Measurements from ENCODE around the gene NAXD.
"Not testable (repeated sequence)": the region's sequence is repeated elsewhere in the genome, so short reads cannot be mapped to it uniquely, and the experiment has no call there.

The NAXD gene

DNA sequence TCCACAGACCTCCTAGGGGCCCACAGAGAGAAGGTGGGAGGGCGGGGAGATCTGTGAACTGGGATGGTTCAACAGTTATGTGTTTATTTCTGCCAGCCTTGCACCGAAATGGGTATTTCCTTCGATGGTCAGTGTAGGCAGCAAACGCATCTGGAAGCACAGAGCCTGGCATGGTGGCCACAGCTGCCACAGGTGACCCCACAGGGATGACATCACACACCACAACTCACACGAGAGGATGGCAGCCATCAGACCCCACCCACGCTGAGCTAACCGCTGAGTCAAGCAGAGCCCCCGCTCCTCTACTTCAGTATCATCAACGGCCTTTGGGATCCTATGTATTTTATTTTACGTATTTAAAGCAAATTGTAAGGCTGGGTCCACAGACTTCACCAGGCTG lies 37.4 kb downstream of the NAXD start:
- H3K4me3 ChIP-seq (ENCODE audit: low read length), result no peak overlapping the region
- H2AFZ ChIP-seq (ENCODE audit: low read length), result no peak overlapping the region
- no peak for DNase-seq
- peaks cover 1% of the 10 kb centered on the region; the same call in 1 of the 2 replicates for H3K4me1 ChIP-seq (ENCODE audit: low read length)
- no peaks in the 10 kb centered on the region for H3K9me3 ChIP-seq (replicated peaks; ENCODE audit: insufficient read depth, low read length)
- H3K36me3 ChIP-seq (replicated peaks; ENCODE audit: insufficient read depth, low read length), result 0 out of 2 replicates have a peak, but pooled peaks cover 4% of the 10 kb centered on the region
- no peaks in the 10 kb centered on the region for H3K79me2 ChIP-seq (ENCODE audit: low read length)
- no peak overlapping the region for H3K9ac ChIP-seq (ENCODE audit: low read length)
- H3K4me2 ChIP-seq (ENCODE audit: low read depth, low read length), result no peak overlapping the region
- no peaks in the 10 kb centered on the region for H3F3A ChIP-seq (ENCODE audit: insufficient read depth, low read length)
- H3K27ac ChIP-seq (ENCODE audit: low read length), result no peak overlapping the region
- no peaks in the 10 kb centered on the region for H4K20me1 ChIP-seq (ENCODE audit: insufficient read depth, low read length)
- H3K9me2 ChIP-seq (replicated peaks; ENCODE audit: insufficient read depth, low read length), result no peaks in the 10 kb centered on the region
- TF ChIP-seq, protein P1, sequence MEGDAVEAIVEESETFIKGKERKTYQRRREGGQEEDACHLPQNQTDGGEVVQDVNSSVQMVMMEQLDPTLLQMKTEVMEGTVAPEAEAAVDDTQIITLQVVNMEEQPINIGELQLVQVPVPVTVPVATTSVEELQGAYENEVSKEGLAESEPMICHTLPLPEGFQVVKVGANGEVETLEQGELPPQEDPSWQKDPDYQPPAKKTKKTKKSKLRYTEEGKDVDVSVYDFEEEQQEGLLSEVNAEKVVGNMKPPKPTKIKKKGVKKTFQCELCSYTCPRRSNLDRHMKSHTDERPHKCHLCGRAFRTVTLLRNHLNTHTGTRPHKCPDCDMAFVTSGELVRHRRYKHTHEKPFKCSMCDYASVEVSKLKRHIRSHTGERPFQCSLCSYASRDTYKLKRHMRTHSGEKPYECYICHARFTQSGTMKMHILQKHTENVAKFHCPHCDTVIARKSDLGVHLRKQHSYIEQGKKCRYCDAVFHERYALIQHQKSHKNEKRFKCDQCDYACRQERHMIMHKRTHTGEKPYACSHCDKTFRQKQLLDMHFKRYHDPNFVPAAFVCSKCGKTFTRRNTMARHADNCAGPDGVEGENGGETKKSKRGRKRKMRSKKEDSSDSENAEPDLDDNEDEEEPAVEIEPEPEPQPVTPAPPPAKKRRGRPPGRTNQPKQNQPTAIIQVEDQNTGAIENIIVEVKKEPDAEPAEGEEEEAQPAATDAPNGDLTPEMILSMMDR (IDR thresholded peaks at IDR 0.05; ENCODE audit: low read length), result no peak
- TF ChIP-seq EZH2phosphoT487 (IDR thresholded peaks at IDR 0.05; ENCODE audit: low read length), result no peak
- no peak for TF ChIP-seq EZH2 (optimal IDR thresholded peaks at IDR 0.05; ENCODE audit: low read depth, low read length)
- H3K27me3 ChIP-seq (replicated peaks; ENCODE audit: insufficient read depth, low read length), result no peaks in the 10 kb centered on the region

DNA sequence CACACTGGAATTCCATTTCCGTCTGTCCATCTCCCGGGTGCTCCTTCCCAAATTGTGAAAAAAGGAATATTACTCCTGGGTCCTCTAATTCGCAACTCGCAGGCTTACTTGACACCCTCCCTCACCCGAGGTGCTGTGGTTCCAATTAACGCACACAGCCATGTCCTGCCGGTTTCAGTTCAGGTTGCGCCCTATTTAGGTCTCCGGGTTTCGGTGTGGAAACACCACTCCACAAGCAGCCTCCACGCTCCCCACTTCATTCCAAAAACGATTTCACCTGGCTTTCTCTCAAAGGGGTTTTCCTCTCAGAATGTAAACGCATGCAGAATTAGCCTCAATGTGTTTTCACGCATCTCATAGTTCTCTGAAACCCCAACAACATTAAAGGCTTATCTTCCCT lies 37.9 kb downstream of the NAXD start:
- no peaks in the 10 kb centered on the region for H3K27me3 ChIP-seq (replicated peaks; ENCODE audit: insufficient read depth, low read length)
- no peak overlapping the region for H3K4me2 ChIP-seq (ENCODE audit: low read depth, low read length)
- H3K9ac ChIP-seq (ENCODE audit: low read length), result no peak overlapping the region

DNA sequence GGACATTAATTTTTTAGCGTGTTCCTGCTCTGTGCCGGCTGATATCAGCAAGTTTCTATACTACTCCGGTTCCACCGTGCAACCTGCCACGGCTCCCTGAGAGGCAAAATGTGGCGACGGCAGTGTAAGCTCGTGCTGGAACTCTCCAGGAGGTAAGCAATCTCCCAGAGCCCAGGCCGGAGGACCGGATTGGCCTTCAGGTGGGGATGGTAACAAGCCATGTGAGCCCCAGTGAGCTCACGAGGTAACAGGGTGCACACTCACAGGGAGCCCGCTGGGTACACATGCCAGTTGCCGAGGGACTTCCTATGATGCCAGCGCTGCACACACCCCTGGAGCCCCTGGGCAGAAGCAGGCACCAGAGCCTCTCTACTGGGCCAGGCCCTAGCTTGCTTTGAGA lies 38.5 kb downstream of the NAXD start:
- H3K4me2 ChIP-seq (ENCODE audit: low read depth, low read length), result no peak overlapping the region
- no peaks in the 10 kb centered on the region for H3K9me2 ChIP-seq (replicated peaks; ENCODE audit: insufficient read depth, low read length)
- TF ChIP-seq EZH2phosphoT487 (IDR thresholded peaks at IDR 0.05; ENCODE audit: low read length) (no peak), EZH2 (optimal IDR thresholded peaks at IDR 0.05; ENCODE audit: low read depth, low read length) (no peak)
- TF ChIP-seq, protein P1 (IDR thresholded peaks at IDR 0.05; ENCODE audit: low read length), result no peak
- H3K27ac ChIP-seq (ENCODE audit: low read length), result no peak overlapping the region
- no peaks in the 10 kb centered on the region for H3K9me3 ChIP-seq (replicated peaks; ENCODE audit: insufficient read depth, low read length)
- no peak overlapping the region for H3K9ac ChIP-seq (ENCODE audit: low read length)
- H3F3A ChIP-seq (ENCODE audit: insufficient read depth, low read length), result no peaks in the 10 kb centered on the region
- H4K20me1 ChIP-seq (ENCODE audit: insufficient read depth, low read length), result no peaks in the 10 kb centered on the region
- H3K36me3 ChIP-seq (replicated peaks; ENCODE audit: insufficient read depth, low read length), result 0 out of 2 replicates have a peak, but pooled peaks cover 4% of the 10 kb centered on the region
- peaks cover 10% of the 10 kb centered on the region; the same call in 1 of the 2 replicates for H3K4me1 ChIP-seq (ENCODE audit: low read length)
- H3K79me2 ChIP-seq (ENCODE audit: low read length), result no peaks in the 10 kb centered on the region
- H3K27me3 ChIP-seq (replicated peaks; ENCODE audit: insufficient read depth, low read length), result no peaks in the 10 kb centered on the region
- H3K4me3 ChIP-seq (ENCODE audit: low read length), result no peak overlapping the region
- no peak overlapping the region for H2AFZ ChIP-seq (ENCODE audit: low read length)
- DNase-seq, result no peak

More for the DNA sequence above, 37.9 kb downstream of the NAXD start:
- Histone ChIP-seq H3K27ac (ENCODE audit: low read length) (no peak overlapping the region), H3K36me3 (replicated peaks; ENCODE audit: insufficient read depth, low read length) (0 out of 2 replicates have a peak, but pooled peaks cover 4% of the 10 kb centered on the region), H3K4me1 (ENCODE audit: low read length) (peaks cover 6% of the 10 kb centered on the region; the same call in 1 of the 2 replicates), H3K79me2 (ENCODE audit: low read length) (no peaks in the 10 kb centered on the region), H3K9me3 (replicated peaks; ENCODE audit: insufficient read depth, low read length) (no peaks in the 10 kb centered on the region), H2AFZ (ENCODE audit: low read length) (no peak overlapping the region), H3F3A (ENCODE audit: insufficient read depth, low read length) (no peaks in the 10 kb centered on the region), H3K9me2 (replicated peaks; ENCODE audit: insufficient read depth, low read length) (no peaks in the 10 kb centered on the region), H3K4me3 (ENCODE audit: low read length) (no peak overlapping the region), H4K20me1 (ENCODE audit: insufficient read depth, low read length) (no peaks in the 10 kb centered on the region)
- no peak for TF ChIP-seq EZH2 (optimal IDR thresholded peaks at IDR 0.05; ENCODE audit: low read depth, low read length)
- no peak for DNase-seq

DNA sequence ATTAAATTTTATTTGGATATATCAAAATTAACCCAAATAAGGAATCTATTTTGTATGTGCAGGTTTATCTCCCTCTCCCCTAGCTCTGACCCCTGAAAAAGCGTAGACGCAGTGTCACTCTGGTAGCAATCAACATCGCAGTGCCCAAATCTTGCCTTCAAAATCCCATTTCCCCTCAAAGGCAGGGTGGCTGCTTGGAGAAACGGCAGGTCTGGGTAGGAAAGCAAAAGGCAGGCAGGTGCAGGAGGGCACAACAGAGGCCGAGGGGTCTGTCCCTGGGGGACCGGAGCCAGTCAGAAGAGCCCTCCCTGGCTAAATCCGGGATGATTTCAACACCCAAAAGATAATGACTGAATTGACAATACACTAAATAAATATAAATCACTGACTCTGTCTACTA lies 41.9 kb downstream of the NAXD start:
- Histone ChIP-seq H3K27me3 (replicated peaks; ENCODE audit: insufficient read depth, low read length) (no peaks in the 10 kb centered on the region), H3F3A (ENCODE audit: insufficient read depth, low read length) (no peaks in the 10 kb centered on the region), H2AFZ (ENCODE audit: low read length) (no peak overlapping the region), H4K20me1 (ENCODE audit: insufficient read depth, low read length) (no peaks in the 10 kb centered on the region), H3K9me3 (replicated peaks; ENCODE audit: insufficient read depth, low read length) (no peaks in the 10 kb centered on the region), H3K79me2 (ENCODE audit: low read length) (no peaks in the 10 kb centered on the region), H3K36me3 (replicated peaks; ENCODE audit: insufficient read depth, low read length) (0 out of 2 replicates have a peak, but pooled peaks cover 4% of the 10 kb centered on the region), H3K27ac (ENCODE audit: low read length) (no peak overlapping the region), H3K4me1 (ENCODE audit: low read length) (peaks cover 13% of the 10 kb centered on the region; the same call in 1 of the 2 replicates), H3K4me2 (ENCODE audit: low read depth, low read length) (no peak overlapping the region), H3K9ac (ENCODE audit: low read length) (no peak overlapping the region), H3K4me3 (ENCODE audit: low read length) (no peak overlapping the region), H3K9me2 (replicated peaks; ENCODE audit: insufficient read depth, low read length) (no peaks in the 10 kb centered on the region)
- DNase-seq, result no peak
- TF ChIP-seq EZH2phosphoT487 (IDR thresholded peaks at IDR 0.05; ENCODE audit: low read length) (no peak), EZH2 (optimal IDR thresholded peaks at IDR 0.05; ENCODE audit: low read depth, low read length) (no peak)
- TF ChIP-seq, protein P1 (IDR thresholded peaks at IDR 0.05; ENCODE audit: low read length), result no peak

DNA sequence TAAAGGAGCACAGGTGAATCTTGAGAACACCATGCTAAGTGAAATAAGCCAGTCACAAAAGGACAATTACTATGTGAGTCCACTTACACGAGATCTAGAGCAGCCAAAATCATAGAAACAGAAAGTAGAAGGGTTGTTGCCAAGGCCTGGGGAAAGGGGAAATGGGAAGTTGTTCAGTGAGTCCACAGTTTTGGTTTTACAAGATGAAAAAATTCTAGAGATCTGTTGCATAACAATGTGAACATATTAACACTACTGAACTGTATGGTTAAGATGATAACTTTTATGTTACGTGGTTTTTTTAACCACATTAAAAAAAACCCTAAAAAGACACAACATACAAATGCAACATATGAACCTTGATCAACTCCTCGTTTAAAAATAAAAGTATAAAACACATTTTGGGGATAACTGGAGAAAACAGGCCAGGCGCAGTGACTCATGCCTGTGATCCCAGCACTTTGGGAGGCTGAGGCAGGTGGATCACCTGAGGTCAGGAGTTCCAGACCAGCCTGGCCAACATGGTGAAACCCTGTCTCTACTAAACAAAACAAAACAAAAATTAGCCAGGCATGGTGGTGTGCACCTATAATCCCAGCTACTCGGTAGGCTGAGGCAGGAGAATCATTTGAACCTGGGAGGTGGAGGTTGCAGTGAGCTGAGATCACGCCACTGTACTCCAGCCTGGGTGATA lies 43.0 kb downstream of the NAXD start:
- H3K79me2 ChIP-seq (ENCODE audit: low read length); H3K36me3 ChIP-seq (replicated peaks; ENCODE audit: insufficient read depth, low read length); H2AFZ ChIP-seq (ENCODE audit: low read length); H3K4me2 ChIP-seq (ENCODE audit: low read depth, low read length); H3K4me3 ChIP-seq (ENCODE audit: low read length); H3K9me3 ChIP-seq (replicated peaks; ENCODE audit: insufficient read depth, low read length); H4K20me1 ChIP-seq (ENCODE audit: insufficient read depth, low read length); H3K27me3 ChIP-seq (replicated peaks; ENCODE audit: insufficient read depth, low read length); H3K27ac ChIP-seq (ENCODE audit: low read length); H3K9ac ChIP-seq (ENCODE audit: low read length); H3K9me2 ChIP-seq (replicated peaks; ENCODE audit: insufficient read depth, low read length); H3F3A ChIP-seq (ENCODE audit: insufficient read depth, low read length): not testable (repeated sequence)
- peak; percentile 26 for DNase-seq
- H3K4me1 ChIP-seq (ENCODE audit: low read length), result peaks cover 13% of the 10 kb centered on the region; the same call in 1 of the 2 replicates
